ENCODE measurements around the gene UBL3.

Gene UBL3

DNA sequence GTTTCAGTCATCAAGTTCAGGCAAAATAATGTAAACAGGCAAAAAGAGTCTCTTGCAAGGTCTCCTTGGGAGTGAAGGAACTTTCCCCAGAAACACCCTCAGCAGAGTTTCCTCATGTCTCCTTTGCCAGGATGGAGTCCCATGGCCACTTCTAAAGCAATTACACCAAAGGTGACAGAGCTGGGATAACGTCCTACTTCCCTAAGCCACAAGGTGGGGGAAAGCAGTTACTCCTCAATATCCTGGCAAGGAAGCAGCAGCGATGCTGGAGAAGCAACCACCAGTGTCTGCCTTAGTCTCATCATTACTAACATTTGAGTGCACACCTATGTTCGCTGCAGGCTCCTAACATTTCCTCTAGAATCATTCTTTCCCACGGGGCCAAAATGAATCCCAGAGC is 88.6 kb downstream of the UBL3 start:
- in situ Hi-C loops (cut with MboI; ENCODE audit: low pct_unique_long_range_greater_than_20kb, low sequenced_read_pairs, unreplicated experiment), result no loop called here
- no peak for DNase-seq (ENCODE audit: low spot score)
- no peak for TF ChIP-seq CTCF (IDR thresholded peaks at IDR 0.05; ENCODE audit: extremely low read depth, insufficient read depth, missing control alignments)

DNA sequence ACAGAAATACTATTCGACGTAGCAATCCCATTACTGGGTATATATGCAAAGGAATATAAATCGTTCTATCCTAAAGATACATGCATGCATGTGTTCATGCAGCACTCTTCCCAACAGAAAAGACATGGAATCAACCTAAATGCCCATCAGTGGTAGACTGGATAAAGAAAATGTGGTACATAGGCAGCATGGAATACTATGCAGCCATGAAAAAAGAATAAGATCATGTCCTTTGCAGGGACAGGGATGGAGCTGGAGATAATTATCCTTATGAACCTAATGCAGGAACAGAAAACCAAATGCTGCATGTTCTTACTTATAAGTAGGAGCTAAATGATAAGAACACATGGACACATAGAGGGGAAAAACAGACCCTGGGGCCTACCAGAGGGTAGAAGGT is 89.3 kb downstream of the UBL3 start:
- in situ Hi-C loops (cut with MboI; ENCODE audit: low pct_unique_long_range_greater_than_20kb, low sequenced_read_pairs, unreplicated experiment), result no loop called here
- no peak for DNase-seq (ENCODE audit: low spot score)
- TF ChIP-seq CTCF (IDR thresholded peaks at IDR 0.05; ENCODE audit: extremely low read depth, insufficient read depth, missing control alignments), result no peak

GRCh38 chr13:29760544-29760943 is 89.9 kb downstream of the UBL3 start:
- DNase-seq (ENCODE audit: low spot score), result no peak
- in situ Hi-C loops (cut with MboI; ENCODE audit: low pct_unique_long_range_greater_than_20kb, low sequenced_read_pairs, unreplicated experiment), result no loop called here
- TF ChIP-seq CTCF (IDR thresholded peaks at IDR 0.05; ENCODE audit: extremely low read depth, insufficient read depth, missing control alignments), result no peak

DNA sequence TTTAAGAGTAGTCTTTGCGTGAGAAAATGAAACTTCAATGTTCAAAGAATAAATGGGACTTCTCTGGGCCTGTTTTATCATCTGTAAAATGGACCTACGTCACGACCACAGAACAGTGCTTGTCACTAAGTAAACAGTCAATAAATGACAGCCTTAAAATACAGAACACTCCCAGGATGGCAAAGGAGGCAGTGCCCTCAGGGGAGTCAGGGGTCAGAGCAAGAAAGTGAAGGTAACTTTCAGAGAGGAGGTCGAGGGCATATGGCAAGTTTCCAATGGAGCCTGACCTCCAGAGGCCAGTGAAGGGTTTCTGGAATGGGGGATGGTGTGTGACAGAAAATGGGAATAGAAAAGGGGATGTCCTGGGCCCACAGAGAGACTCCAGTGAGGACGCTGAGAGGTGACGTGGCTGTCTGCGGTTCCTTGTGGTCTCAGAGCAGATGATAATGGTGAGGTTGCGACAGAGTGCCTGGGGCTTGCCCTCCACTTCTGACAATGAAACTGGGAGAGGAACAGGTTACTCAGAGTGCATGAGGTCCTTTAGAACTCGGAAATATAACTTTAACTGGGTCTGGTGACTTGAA is 91.8 kb downstream of the UBL3 start:
- peak; percentile 66 for DNase-seq (ENCODE audit: low spot score)
- in situ Hi-C loops (cut with MboI; ENCODE audit: low pct_unique_long_range_greater_than_20kb, low sequenced_read_pairs, unreplicated experiment), result no loop called here
- TF ChIP-seq CTCF (IDR thresholded peaks at IDR 0.05; ENCODE audit: extremely low read depth, insufficient read depth, missing control alignments), result no peak

GRCh38 chr13:29756506-29756905 is 93.9 kb downstream of the UBL3 start:
- no peak for DNase-seq (ENCODE audit: low spot score)
- in situ Hi-C loops (cut with MboI; ENCODE audit: low pct_unique_long_range_greater_than_20kb, low sequenced_read_pairs, unreplicated experiment), result no loop called here

GRCh38 chr13:29754473-29754806 is 96.0 kb downstream of the UBL3 start:
- no peak for DNase-seq (ENCODE audit: low spot score)
- in situ Hi-C loops (cut with MboI; ENCODE audit: low pct_unique_long_range_greater_than_20kb, low sequenced_read_pairs, unreplicated experiment), result no loop called here
- no peak for TF ChIP-seq CTCF (IDR thresholded peaks at IDR 0.05; ENCODE audit: extremely low read depth, insufficient read depth, missing control alignments)

More at GRCh38 chr13:29756506-29756905, 93.9 kb downstream of the UBL3 start:
- no peak for TF ChIP-seq CTCF (IDR thresholded peaks at IDR 0.05; ENCODE audit: extremely low read depth, insufficient read depth, missing control alignments)
